Karpas-422 (cell line): ENCODE data around the gene SLCO3A1. TPM values are rescaled to one million over a fixed set of nuclear protein-coding genes. Genes with fewer than 3 reads are reported as not detected.

Source experiments
- DNase-seq: peaks from one replicate; pipeline ENCODE4 v3.0.0-alpha.2; 2015
- H2AFZ ChIP-seq: fragments of 200-600 bp; sonication (generic); 2 replicates; pipeline ENCODE4 v1.6.1; 2014; ENCODE audit warnings: antibody characterized with exemption, low read length, mixed read lengths
- H3K27ac ChIP-seq: fragments of 200-600 bp; sonication (generic); 2 replicates; pipeline ENCODE4 v1.5.1; 2014; ENCODE audit warnings: mild to moderate bottlenecking, low read length, moderate library complexity
- H3K27me3 ChIP-seq: fragments of 200-600 bp; sonication (generic); 2 replicates; pipeline ENCODE4 v1.6.1; 2014; ENCODE audit warnings: low read length, mixed read lengths
- H3K36me3 ChIP-seq: fragments of 200-600 bp; sonication (generic); 2 replicates; pipeline ENCODE4 v1.6.1; 2014; ENCODE audit warnings: low read length, mixed read lengths; ENCODE audit not compliant: insufficient read depth
- H3K4me1 ChIP-seq: fragments of 200-600 bp; sonication (generic); 2 replicates; pipeline ENCODE4 v1.6.1; 2014; ENCODE audit warnings: mild to moderate bottlenecking, low read length, mixed read lengths
- H3K4me2 ChIP-seq: fragments of 200-600 bp; sonication (generic); 2 replicates; pipeline ENCODE4 v1.6.1; 2014; ENCODE audit warnings: low read length, low read depth, mild to moderate bottlenecking; ENCODE audit not compliant: poor library complexity, severe bottlenecking
- H3K4me3 ChIP-seq: fragments of 200-600 bp; sonication (generic); 2 replicates; pipeline ENCODE4 v1.5.1; 2014; ENCODE audit warnings: mild to moderate bottlenecking, antibody characterized with exemption, low read length, mixed read lengths
- H3K79me2 ChIP-seq: fragments of 200-600 bp; sonication (generic); 2 replicates; pipeline ENCODE4 v1.6.1; 2014; ENCODE audit warnings: mild to moderate bottlenecking, low read length, mixed read lengths
- H3K9ac ChIP-seq: fragments of 200-600 bp; sonication (generic); 2 replicates; pipeline ENCODE4 v1.6.0; 2014; ENCODE audit warnings: low read length
- H3K9me2 ChIP-seq: fragments of 200-600 bp; sonication (generic), shearing (Covaris generic); replicated peaks from 2 replicates; pipeline ENCODE4 v1.6.0; 2014; ENCODE audit warnings: mild to moderate bottlenecking, low read length, moderate library complexity; ENCODE audit not compliant: insufficient read depth
- H3K9me3 ChIP-seq: fragments of 300-700, 200-600 bp; sonication (generic); 2 replicates; pipeline ENCODE4 v1.6.1; 2014; ENCODE audit warnings: low read length, mixed read lengths
- H4K20me1 ChIP-seq: fragments of 200-600 bp; sonication (generic); 2 replicates; pipeline ENCODE4 v1.6.1; 2014; ENCODE audit warnings: mild to moderate bottlenecking, antibody characterized with exemption, low read length, low read depth; ENCODE audit not compliant: insufficient read depth
- total RNA-seq: library from RNA; depleted of rRNA; stranded (reverse); fragments of >200 nt; shearing (Covaris generic); gene quantifications from 2 replicates; pipeline ENCODE4 v1.2.3, GENCODE V29; 2014; ENCODE audit warnings: low replicate concordance

Gene SLCO3A1
- total RNA-seq, 1 experiment from 2014 or later, result 36.2 TPM

- H4K20me1 ChIP-seq, result peaks cover 4% of the 10 kb centered on the region; the same call in 1 of the 2 replicates
- H2AFZ ChIP-seq, result no peak overlapping the region
- H3K4me3 ChIP-seq, result no peak overlapping the region
- no peaks in the 10 kb centered on the region for H3K27me3 ChIP-seq
- no peaks in the 10 kb centered on the region for H3K9me2 ChIP-seq
- H3K4me2 ChIP-seq, result no peak overlapping the region
- H3K9me3 ChIP-seq, result no peaks in the 10 kb centered on the region
- H3K4me1 ChIP-seq, result peaks cover 17% of the 10 kb centered on the region
- no peak overlapping the region for H3K27ac ChIP-seq
- no peak for DNase-seq
- H3K36me3 ChIP-seq, result no peaks in the 10 kb centered on the region
- no peak overlapping the region for H3K9ac ChIP-seq
- peaks cover 99% of the 10 kb centered on the region for H3K79me2 ChIP-seq
These were observed 165.2 kb downstream of the SLCO3A1 start for GRCh38 chr15:92018535-92019239.

- peaks cover 99% of the 10 kb centered on the region for H3K79me2 ChIP-seq
- H3K4me1 ChIP-seq, result peaks cover 7% of the 10 kb centered on the region
- H3K9ac ChIP-seq, result no peak overlapping the region
- no peaks in the 10 kb centered on the region for H3K36me3 ChIP-seq
- H3K4me3 ChIP-seq, result no peak overlapping the region
- H3K9me3 ChIP-seq, result no peaks in the 10 kb centered on the region
- peaks cover 3% of the 10 kb centered on the region; the same call in 1 of the 2 replicates for H4K20me1 ChIP-seq
- H2AFZ ChIP-seq, result no peak overlapping the region
- H3K9me2 ChIP-seq, result no peaks in the 10 kb centered on the region
- no peaks in the 10 kb centered on the region for H3K27me3 ChIP-seq
- H3K4me2 ChIP-seq, result no peak overlapping the region
- no peak overlapping the region for H3K27ac ChIP-seq
- DNase-seq, result no peak
These were observed 166.2 kb downstream of the SLCO3A1 start for GRCh38 chr15:92019706-92020105.

- Histone ChIP-seq H3K9me3 (no peaks in the 10 kb centered on the region), H3K79me2 (peaks cover 99% of the 10 kb centered on the region), H3K9ac (no peak overlapping the region), H3K4me3 (no peak overlapping the region), H3K4me1 (0 out of 2 replicates have a peak, but pooled peaks cover 3% of the 10 kb centered on the region), H3K27me3 (no peaks in the 10 kb centered on the region), H3K9me2 (no peaks in the 10 kb centered on the region), H2AFZ (no peak overlapping the region), H4K20me1 (peaks cover 3% of the 10 kb centered on the region; the same call in 1 of the 2 replicates), H3K27ac (no peak overlapping the region), H3K36me3 (no peaks in the 10 kb centered on the region), H3K4me2 (no peak overlapping the region)
- no peak for DNase-seq
These were observed 166.7 kb downstream of the SLCO3A1 start for GRCh38 chr15:92020207-92020606.

- H4K20me1 ChIP-seq, result peaks cover 3% of the 10 kb centered on the region; the same call in 1 of the 2 replicates
- peaks cover 99% of the 10 kb centered on the region for H3K79me2 ChIP-seq
- DNase-seq, result no peak
- H3K27ac ChIP-seq, result no peak overlapping the region
- H3K36me3 ChIP-seq, result no peaks in the 10 kb centered on the region
- H3K4me2 ChIP-seq, result no peak overlapping the region
- no peaks in the 10 kb centered on the region for H3K9me2 ChIP-seq
- H2AFZ ChIP-seq, result no peak overlapping the region
- H3K9me3 ChIP-seq, result no peaks in the 10 kb centered on the region
- H3K4me3 ChIP-seq, result no peak overlapping the region
- H3K27me3 ChIP-seq, result no peaks in the 10 kb centered on the region
- no peak overlapping the region for H3K9ac ChIP-seq
- no peaks in the 10 kb centered on the region for H3K4me1 ChIP-seq
These were observed 167.3 kb downstream of the SLCO3A1 start for GRCh38 chr15:92020804-92021203.

- Histone ChIP-seq H3K4me3 (no peak overlapping the region), H3K4me1 (no peaks in the 10 kb centered on the region), H3K4me2 (no peak overlapping the region), H3K79me2 (peaks cover 99% of the 10 kb centered on the region), H4K20me1 (peaks cover 3% of the 10 kb centered on the region; the same call in 1 of the 2 replicates), H3K36me3 (no peaks in the 10 kb centered on the region), H3K27me3 (no peaks in the 10 kb centered on the region), H3K9ac (no peak overlapping the region), H2AFZ (no peak overlapping the region), H3K9me2 (no peaks in the 10 kb centered on the region), H3K9me3 (no peaks in the 10 kb centered on the region), H3K27ac (no peak overlapping the region)
- DNase-seq, result no peak
These were observed 168.3 kb downstream of the SLCO3A1 start for GRCh38 chr15:92021792-92022191.

GRCh38 chr15:92023965-92024364 lies 170.5 kb downstream of the SLCO3A1 start:
- no peak overlapping the region for H3K9ac ChIP-seq
- H4K20me1 ChIP-seq, result peaks cover 3% of the 10 kb centered on the region; the same call in 1 of the 2 replicates
- no peaks in the 10 kb centered on the region for H3K36me3 ChIP-seq
- no peaks in the 10 kb centered on the region for H3K9me3 ChIP-seq
- H2AFZ ChIP-seq, result no peak overlapping the region
- H3K79me2 ChIP-seq, result peaks cover 99% of the 10 kb centered on the region
- H3K27me3 ChIP-seq, result no peaks in the 10 kb centered on the region
- H3K27ac ChIP-seq, result no peak overlapping the region
- no peak overlapping the region for H3K4me2 ChIP-seq
- no peaks in the 10 kb centered on the region for H3K4me1 ChIP-seq
- H3K9me2 ChIP-seq, result no peaks in the 10 kb centered on the region
- no peak for DNase-seq
- H3K4me3 ChIP-seq, result no peak overlapping the region

- H3K9me3 ChIP-seq, result no peaks in the 10 kb centered on the region
- H4K20me1 ChIP-seq, result peaks cover 3% of the 10 kb centered on the region; the same call in 1 of the 2 replicates
- H3K4me3 ChIP-seq, result no peak overlapping the region
- no peak for DNase-seq
- H3K4me1 ChIP-seq, result no peaks in the 10 kb centered on the region
- H3K9me2 ChIP-seq, result no peaks in the 10 kb centered on the region
- H3K27me3 ChIP-seq, result no peaks in the 10 kb centered on the region
- H3K27ac ChIP-seq, result no peak overlapping the region
- no peak overlapping the region for H3K9ac ChIP-seq
- no peaks in the 10 kb centered on the region for H3K36me3 ChIP-seq
- H2AFZ ChIP-seq, result no peak overlapping the region
- H3K79me2 ChIP-seq, result peaks cover 99% of the 10 kb centered on the region
- no peak overlapping the region for H3K4me2 ChIP-seq
These were observed 172.3 kb downstream of the SLCO3A1 start for GRCh38 chr15:92025706-92026270.

GRCh38 chr15:92028389-92028724 lies 174.8 kb downstream of the SLCO3A1 start:
- H4K20me1 ChIP-seq, result no peaks in the 10 kb centered on the region

More at GRCh38 chr15:92028389-92028724, 174.8 kb downstream of the SLCO3A1 start:
- Histone ChIP-seq H3K4me1 (no peaks in the 10 kb centered on the region), H3K27me3 (no peaks in the 10 kb centered on the region), H3K9me3 (no peaks in the 10 kb centered on the region), H3K36me3 (no peaks in the 10 kb centered on the region), H3K4me2 (no peak overlapping the region), H3K27ac (no peak overlapping the region), H3K9ac (no peak overlapping the region), H3K79me2 (peaks cover 98% of the 10 kb centered on the region), H3K9me2 (no peaks in the 10 kb centered on the region), H2AFZ (no peak overlapping the region), H3K4me3 (no peak overlapping the region)
- DNase-seq, result no peak
